Fibroblast of skin of abdomen (primary cell): Measurements from ENCODE around the gene DSCAM.

Experiments
- DNase-seq: peaks from one replicate; pipeline ENCODE4 v3.0.0-alpha.2; 2013

The DSCAM gene

DNA sequence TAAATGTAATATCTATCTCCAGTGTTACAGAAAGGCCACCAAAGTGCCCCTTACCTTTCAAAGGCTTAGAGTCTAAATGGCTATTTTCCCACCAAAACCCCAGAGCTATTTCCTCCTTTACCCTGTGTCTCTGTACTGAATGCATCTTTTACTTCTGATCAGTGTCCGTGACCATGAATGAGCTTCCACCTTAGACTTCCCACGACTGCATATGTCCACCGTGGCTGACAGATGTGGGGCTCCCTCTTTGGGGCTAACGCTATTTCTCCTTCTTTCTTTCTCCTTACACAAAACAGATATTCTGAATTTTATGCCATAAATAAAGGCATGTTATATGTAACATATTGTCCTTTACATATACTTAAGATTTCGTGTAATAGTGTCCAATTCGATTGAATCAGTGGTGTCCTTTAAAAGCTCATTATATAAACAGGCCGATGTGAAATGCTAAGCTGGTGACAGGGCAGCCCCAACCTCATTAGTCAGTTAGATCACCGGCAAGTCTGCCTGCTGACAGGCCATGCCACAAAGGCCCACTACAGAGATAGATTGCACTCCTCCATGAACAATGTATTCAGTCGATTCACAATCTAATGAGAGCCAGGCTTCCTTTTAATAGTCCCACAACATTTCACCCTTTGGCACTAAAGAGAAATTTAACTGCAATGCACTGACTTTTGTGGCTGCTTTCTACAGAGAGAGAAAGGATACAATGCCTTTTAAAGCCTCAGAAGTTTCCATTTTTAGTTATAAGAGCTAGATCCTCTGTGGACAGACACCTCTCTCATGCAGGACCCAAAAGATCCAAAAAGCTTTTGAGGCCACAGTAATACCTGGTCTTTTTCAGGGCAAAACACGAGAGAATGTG, 681.8 kb downstream of the DSCAM start:
- peak; percentile 40 for DNase-seq

DNA sequence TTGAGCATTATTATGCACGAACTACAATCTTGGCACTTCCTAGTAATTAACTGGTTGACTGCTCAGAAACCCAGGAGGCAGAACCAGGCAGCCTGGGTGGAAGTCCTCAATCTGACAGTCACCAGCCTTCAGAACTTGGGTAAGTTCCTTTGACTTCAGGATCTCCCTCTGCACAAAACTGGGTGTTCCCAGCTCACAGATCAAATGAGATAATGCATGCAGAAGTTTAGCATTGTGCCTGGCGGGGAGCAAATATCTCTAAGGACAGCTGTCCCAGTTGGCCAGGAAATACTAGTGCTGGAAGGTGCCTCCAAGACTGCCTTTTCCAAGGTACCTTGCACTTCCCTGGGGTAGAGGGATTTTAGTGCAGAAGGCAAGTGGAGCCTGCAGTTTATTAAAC, 684.9 kb downstream of the DSCAM start:
- DNase-seq, result no peak

DNA sequence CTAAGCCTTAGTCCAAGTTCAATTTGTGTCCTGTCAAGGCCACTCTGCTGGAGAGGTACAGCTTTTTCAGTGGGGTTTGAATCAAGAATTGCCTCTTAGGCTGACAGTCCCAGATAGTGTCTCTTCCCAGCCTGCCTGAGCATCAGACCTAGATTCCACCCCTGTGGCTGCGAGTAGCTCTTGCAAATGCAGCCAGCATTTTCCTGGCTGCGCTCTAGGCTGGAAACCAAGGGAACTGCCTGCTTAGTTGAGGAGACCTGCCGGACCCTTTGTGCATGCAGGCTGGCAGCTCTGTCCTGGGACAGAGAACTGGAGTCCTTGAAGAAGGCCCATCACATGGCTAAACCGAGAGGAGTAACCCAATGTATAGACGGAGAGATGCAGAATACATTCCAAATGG, 686.0 kb downstream of the DSCAM start:
- DNase-seq, result no peak

DNA sequence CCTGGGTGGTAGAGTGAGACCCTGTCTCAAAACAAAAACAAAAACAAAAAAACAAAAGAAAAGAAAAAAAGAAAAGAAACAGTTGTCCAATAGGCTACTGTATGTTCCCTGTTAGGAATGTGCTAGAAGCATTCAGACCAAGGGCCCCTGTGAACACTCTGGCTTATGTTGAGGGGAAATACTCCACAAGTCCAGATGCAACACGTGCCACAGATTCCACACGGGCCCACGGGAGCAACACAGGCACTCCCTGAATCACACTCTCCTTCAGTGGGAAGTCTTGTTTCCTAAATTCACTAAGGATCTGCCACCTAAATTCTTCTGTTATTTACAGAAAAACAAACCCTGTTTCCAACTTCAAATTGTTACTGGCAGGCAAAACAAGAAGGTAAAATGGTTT, 688.6 kb downstream of the DSCAM start:
- peak; percentile 13 for DNase-seq

DNA sequence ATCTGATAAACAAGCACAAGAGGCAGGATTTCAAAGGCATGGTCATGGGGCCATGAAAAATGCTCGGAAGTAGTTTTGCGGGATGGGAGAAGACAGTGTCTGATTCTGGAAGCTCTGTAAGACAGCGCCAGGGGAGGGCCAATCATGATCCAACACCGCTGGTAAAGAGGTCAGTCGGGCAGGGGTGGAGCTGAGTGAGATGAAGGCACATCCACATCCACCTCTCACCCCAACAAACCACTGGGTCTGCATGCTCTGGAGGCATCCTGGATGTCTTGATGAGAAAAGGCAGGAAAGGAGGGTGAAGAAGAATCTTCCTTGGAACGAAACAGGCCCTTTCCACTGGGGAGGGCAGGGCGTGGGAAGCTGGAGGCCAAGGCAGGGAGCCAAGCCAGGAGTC, 691.4 kb downstream of the DSCAM start:
- no peak for DNase-seq

DNA sequence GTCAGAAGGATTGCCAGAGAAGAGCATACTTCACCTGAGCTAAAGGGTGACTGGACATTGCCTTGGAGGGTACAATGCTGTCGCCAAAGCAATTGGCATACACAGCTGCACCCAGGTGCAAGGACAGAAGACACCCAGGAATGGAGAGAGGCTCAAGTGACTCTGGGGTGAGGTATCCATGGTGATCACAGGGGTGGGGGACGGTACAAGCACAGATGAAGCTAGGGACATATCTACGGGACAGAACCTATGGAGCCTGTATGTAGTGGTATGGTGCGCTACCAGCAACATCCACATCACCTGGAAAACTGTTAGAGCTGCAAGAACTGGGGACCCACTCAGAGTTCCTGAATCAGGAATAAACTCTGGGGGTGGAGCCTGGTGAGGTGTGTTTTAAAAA, 693.6 kb downstream of the DSCAM start:
- no peak for DNase-seq

DNA sequence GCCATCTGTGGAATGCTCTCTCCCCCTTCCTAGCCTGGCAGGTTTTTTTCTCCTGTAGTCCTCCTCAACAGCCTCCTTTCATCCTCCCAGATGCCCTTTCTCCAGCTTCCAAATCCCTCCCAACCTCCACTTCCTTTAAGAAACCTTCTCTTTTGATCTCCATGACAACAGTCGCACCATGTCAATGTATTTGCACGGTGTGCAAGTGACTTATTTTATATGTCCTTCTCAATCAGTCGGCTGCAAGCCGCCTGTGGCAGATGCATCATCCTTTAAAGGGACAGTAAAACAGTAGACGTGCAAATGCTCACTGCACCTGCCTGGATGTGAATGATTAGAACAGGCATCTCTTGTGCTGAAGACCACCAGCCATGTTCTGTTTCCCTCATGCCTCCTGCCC, 694.5 kb downstream of the DSCAM start:
- no peak for DNase-seq

DNA sequence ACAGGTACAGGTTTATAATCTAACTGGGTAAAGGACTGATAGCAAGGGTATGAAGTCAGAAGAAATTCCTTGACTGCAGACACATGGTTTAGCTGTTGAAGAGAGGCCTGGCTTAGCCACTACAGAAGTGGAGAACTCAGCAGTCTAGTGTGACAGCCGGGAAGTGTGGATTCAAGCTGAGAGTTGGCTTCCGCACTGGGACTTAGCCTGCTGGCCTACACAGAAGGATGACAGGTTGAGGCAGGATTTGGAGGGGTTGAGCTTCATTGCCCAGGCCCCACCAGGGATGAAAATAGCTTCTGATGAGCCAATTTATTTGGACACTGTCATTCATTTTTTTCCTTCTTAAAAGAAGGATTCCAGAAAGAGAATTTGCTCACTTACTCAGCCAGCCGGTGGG, 695.3 kb downstream of the DSCAM start:
- DNase-seq, result no peak

DNA sequence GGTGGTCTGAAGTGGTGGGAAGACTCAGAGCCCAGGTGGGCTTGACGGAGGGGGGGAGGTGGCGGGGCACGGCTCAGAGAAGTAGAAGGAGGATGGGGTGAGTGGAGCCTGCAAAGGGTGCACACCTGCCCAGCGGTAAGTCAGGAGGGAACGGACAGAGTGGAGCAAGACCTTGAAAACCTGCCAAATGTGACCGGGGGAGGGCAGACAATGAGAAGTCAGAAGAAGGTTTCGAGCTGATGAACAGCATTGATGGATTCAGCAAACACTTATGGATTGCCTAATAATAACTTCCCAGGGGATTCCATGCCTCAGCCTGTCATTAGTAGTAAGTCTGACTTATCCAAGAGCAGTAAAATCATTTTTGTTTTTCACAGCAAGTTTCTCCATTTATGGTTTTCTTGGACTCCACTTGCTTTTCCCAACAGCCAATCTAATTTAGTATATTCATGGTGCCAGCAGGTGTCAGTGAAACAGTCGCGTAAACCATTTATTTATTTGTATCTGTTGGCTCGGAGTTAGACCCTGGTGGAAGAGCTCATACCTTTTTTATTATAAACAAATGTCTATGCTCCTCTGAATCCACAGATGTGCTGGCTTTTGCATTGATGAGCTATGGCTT, 700.6 kb downstream of the DSCAM start:
- DNase-seq, result peak; percentile 3

DNA sequence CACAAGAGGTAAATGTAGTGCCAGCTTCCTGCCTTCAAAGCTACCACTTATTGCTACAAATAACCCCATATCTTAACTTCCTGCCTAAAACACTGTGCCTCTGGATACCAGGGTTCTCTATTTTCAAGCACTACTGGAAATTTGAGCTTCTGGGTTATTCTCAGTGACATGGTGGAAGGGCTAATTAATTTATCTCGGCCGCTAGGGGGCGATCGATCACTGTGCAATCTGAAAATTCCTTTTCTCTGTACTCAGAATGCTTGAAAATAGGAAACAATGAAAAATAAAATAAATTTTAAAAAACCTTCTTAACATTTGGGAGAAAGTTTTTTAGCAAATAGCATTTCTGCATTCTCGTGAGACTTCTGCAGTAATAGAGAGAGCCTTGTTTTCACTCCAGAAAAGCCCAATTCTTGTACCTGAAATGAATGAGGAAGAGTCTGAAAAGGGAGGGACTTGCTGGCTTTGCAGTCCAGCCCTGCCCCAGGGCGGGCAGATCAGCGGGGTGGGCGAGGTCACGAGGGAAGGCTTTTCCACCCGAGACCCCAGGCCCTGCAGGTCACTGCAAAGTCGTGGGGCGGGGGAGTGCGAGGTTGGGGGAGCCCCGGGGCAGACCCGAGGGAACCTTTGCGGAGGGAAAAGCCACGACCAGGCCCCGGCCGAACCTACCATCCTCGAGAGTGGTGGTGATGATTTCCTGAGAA, 703.0 kb downstream of the DSCAM start:
- DNase-seq, result peak; percentile 48

DNA sequence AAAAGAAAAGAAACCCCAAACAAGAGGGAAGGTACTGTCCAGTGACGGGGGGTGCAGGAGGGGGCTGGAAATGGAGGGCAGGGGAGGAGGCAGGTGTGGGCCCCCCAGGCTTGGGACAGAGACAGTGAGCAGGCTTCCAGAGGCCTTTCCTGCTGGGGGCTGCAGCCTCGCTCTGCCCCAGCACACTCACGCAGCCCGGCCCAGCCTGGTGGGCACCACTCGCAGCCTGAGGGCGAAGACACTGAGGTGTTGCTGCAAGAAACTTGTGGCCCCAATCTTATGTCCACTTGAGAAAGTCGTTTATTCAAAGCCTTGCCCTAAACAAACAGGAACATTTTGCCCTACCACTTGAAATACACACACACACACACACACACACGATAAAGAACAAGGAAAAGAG, 705.3 kb downstream of the DSCAM start:
- no peak for DNase-seq

DNA sequence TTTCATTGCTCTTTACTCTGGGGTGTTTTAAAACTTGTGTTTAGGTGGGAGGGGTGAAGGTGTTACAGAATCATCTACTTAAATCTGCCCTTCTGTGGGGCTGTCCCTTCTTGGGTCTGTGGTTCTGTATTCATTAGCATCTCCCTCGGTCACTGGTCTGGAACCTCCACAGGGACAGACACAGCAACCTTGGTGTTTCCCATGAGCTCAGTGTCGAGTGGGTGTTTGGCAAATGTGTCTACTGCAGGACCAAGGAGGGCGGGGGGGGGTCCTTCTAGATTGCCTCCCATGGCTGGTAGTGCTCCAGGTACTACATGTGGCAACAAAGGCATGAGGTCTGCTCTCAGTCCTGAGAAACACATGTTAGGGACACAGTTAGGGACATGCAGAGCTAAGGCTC, 706.3 kb downstream of the DSCAM start:
- DNase-seq, result no peak

DNA sequence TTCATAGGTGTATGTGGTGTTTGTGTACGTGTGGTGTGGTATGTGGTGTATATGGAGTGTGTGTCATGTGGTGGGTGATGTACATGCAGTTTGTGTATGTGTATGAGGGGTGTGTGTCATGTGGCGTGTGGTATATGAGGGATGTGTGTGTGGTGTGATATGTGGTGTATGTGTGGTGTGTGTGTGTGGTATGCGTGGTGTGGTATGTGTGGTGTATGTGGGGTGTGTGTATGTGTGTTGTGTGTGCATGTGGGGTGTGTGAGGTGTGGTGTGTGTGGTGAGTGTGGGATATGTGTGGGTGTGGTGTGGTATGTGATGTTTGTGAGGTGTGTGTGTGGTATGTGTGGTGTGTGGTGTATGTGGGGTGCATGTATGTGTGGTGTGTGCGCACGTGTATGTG, 707.3 kb downstream of the DSCAM start:
- DNase-seq, result peak; percentile 17

DNA sequence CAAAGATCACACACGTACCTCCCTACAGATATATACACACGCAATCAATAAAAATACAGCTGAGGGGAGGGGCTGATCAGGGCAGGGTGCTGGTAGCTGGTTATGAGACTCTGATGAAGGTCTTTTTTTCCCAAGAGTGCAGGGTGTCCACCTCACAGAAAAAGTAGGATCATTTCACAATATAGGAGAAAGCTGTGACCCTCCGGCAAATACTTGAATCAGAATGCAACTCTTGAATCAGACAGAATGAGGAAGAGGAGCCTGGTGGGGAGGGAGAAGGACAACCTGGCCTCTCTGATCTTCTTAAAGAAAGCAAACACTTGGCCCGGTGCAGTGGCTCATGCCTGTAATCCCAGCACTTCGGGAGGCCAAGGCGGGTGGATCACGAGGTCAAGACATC, 710.4 kb downstream of the DSCAM start:
- no peak for DNase-seq

DNA sequence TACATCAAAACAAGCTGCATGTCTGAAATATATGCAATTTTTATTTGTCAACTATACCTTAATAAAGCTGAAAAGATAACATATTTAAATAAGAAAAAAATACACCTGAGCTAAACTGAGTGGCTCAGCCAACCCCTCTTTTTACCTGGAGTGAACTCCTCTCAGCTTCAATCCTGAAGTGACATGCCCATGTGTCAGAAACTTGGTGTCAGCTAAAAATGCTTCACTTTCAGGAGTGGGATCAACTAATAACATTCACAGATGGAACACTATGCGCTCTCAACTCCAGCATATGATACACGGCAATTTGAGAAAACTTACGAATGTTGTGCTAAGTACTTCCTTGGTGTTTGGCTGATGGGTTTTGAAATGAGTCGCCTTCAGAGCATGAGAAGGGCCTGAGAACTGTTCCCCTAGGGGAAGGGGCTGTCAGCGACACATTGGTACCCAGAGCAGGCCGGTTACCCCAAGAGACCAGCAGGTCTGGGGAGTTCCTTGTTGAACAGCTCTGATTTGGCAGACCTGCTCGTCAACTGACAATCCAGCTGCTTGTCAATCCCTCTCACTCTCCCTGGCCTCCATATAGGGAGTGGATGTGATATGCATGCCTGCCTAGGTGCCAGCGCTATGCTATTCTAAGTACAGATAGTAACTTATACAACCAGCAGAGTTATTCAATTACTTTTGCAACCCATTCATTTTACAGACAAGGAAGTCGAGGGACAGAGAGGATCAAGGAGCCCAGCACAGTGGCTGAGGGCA, 712.0 kb downstream of the DSCAM start:
- DNase-seq, result no peak

DNA sequence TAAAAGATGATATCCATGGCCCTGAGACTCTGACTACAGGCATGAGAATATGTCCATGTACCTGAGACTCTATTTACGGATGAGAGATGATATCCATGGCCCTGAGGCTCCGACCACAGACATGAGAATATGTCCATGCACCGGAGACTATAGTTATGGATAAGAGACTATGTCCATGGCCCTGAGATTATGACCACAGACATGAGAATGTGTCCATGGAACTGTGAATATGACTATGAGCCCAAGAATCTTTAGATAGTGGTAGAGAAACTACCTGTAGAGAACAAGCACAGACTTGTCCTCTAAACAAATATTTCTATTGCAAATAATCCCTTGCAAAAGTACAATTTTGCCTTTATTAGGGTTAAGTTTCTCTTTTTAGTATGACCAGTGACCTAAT, 716.5 kb downstream of the DSCAM start:
- no peak for DNase-seq

DNA sequence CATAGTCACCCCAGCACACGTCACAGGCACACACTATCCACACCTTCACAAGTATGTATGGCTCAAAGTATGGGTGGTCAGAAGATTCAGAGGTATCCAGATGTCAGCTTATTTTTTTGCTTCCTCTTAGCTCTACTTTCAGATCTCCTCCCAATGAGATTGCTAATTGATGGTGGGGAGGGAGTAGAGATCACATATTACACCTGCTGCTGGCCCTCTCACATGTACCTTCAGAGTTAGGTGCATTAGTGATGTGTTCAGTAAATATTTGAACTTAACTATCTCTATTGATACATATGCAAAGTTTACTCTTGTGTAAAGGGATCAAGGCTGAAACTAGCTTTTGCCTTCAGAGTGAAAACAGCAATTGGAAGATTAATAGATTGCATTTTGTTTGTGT, 717.1 kb downstream of the DSCAM start:
- no peak for DNase-seq

DNA sequence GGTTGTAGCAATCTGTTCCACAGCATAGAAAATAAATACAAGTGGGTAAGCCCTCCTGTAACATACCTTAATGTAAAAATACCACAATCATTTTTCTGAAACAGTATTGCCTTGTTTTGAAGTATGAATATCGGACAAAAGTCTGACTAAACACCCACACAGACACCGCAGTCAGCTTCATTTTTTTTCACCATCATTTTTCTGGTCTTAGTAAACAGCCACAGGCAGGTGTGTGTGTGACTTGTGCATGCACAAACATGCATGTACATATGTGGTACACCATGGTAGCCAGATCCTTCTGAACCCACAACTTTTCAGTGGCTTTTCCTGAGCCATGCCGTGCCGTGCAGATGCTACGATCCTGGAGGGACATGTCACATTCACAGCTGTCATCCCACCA, 718.1 kb downstream of the DSCAM start:
- DNase-seq, result no peak

DNA sequence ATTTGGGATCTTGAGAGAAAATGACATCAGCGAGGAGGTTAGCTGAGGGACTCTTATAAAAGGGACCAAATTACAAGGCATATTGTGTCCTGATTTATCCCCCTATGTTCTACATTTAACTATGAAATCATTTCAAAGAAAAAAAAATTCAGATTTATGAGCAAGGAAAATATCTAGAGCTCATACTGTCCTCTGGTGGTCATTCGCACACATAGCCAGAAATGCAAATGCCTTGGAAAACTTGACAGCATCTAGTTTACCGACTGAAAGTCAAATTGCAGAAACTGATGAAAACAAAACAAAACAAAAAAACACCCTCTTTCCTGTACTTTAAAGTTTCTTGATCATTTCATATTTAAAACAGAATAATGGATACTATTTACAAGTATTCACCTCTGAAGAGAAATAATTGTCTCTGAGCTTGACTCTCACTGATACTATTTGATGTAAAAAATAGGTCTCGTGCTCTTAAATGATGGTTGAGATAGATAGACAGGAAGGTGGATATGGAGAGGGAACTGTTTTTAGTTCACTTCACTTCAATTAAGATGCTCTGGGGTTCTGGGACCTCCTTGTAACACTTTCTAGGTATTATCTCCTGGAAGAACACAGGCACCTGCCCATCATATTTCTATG, 725.9 kb downstream of the DSCAM start:
- peak; percentile 21 for DNase-seq

DNA sequence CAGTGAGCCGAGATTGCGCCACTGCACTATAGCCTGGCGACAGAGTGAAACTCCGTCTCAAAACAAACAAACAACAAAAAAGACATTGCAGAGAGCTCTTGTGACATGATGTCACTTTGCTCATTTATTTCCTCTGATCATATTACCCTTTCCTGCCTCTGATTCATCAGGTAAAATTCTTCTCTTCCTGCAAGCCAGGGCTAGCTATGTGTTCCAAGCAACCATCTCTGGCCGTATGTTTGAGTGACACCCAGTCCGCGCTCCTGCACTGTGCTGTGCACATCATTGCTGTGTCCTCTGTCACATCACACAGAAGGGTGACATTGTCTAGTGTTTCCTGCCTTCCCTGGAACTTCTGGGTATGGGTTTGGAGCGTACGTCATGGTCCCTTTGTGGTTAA, 728.4 kb downstream of the DSCAM start:
- DNase-seq, result no peak

DNA sequence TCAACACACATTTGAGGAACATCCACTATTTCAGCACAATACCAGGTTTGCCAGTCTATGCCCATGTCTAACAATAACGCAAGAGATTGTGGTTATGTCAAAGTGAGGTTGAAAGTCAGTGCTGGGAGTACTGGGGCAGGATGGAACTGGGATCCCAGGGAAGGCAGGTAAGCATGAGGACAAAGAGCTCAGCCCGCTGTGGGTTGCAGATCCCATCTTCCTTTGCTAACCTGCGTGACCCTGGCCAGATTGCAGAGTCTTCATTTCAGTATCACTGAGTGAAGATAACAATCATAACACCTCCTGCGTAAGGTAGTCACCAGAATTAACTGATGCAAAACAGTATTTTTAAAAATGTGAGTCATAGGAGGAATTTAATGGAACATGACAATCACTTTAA, 729.7 kb downstream of the DSCAM start:
- no peak for DNase-seq

DNA sequence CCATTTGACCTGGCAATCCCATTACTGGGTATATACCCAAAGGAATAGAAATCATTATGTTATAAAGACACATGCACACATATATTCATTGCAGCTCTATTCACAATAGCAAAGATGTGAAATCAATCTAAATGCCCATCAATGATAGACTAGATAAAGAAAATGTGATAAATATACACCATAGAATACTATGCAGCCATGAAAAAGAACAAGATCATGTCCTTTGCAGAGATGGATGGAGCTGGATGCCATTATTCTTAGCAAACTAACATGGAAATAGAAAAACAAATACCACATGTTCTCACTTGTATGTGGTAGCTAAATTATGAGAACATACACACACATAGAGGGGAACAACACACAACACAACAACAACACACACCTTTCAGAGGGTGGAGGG, 731.2 kb downstream of the DSCAM start:
- no peak for DNase-seq

DNA sequence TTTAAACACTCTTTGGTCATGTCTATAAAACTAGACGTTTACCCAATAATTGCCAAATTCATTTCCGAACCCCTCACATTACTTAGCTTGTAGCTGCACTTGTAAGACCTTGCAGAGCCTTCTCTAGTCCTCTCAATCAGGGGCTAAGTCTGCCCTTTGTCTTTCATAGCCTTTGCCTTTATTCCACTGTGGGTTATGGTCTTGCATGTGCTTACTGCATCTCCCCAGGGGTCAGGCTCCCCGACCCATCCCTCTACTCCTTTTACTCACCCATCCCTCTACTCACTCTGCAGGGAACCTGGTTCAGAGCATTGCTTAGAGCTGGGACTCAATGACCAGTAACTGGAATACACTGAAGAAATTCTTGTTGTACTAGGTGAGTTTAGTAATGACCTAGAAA, 744.3 kb downstream of the DSCAM start:
- DNase-seq, result no peak
